H1 (cell line): ENCODE results near the gene COL5A2. TPM values are rescaled to one million over a fixed set of nuclear protein-coding genes. Genes with fewer than 3 reads are reported as not detected.

Source experiments
- CTCF ChIA-PET: fragments of 300-600 bp; sonication (Branson Sonifier 250); formaldehyde crosslinking; loops from one replicate; lab custom pipeline; 2021; ENCODE audit not compliant: partially characterized antibody; lab: Charles Lee
- POLR2A ChIA-PET: fragments of 300-600 bp; sonication (Branson Sonifier 250); formaldehyde crosslinking; loops from one replicate; lab custom pipeline; 2021; ENCODE audit warnings: inconsistent platforms; ENCODE audit not compliant: partially characterized antibody; lab: Charles Lee
- DNase-seq, 2 experiments: peaks; one replicate each; pipeline versions ENCODE4 v3.0.0 to v3.0.0-alpha.2; 2010 to 2022; ENCODE audit warnings: low spot score in 2 of 2, low read depth in 1 of 2, mixed read lengths in 1 of 2
- FAIRE-seq: peaks from 2 replicates; lab custom pipeline; 2011; peaks lifted over from hg19 to GRCh38; lab: Jason Lieb, UNC
- H2AFZ ChIP-seq: 2 replicates; pipeline ENCODE4 v1.8.1; 2012; ENCODE audit warnings: low read length, inconsistent platforms
- H2AK5ac ChIP-seq: 2 replicates; pipeline ENCODE4 v1.6.1; 2013; ENCODE audit warnings: low read depth, low read length
- H2BK120ac ChIP-seq: replicated peaks from 2 replicates; pipeline ENCODE3; 2013; ENCODE audit warnings: low read depth, low read length, inconsistent platforms
- H2BK12ac ChIP-seq: 2 replicates; pipeline ENCODE4 v1.6.1; 2013; ENCODE audit warnings: low read depth, low read length
- H2BK15ac ChIP-seq: 2 replicates; pipeline ENCODE4 v1.6.1; 2013; ENCODE audit warnings: low read length
- H2BK20ac ChIP-seq: 2 replicates; pipeline ENCODE4 v1.6.1; 2013; ENCODE audit warnings: low read length
- H2BK5ac ChIP-seq: 2 replicates; pipeline ENCODE4 v1.6.1; 2013; ENCODE audit warnings: low read depth, low read length
- H3K14ac ChIP-seq: 2 replicates; pipeline ENCODE4 v1.6.1; 2013; ENCODE audit warnings: inconsistent platforms; ENCODE audit not compliant: insufficient read length
- H3K18ac ChIP-seq: 2 replicates; pipeline ENCODE4 v1.6.1; 2013; ENCODE audit warnings: low read length; ENCODE audit errors: extremely low read depth
- H3K23ac ChIP-seq: 2 replicates; pipeline ENCODE4 v1.6.1; 2013; ENCODE audit warnings: inconsistent platforms; ENCODE audit not compliant: insufficient read length
- H3K23me2 ChIP-seq: 2 replicates; pipeline ENCODE4 v1.6.1; 2013; ENCODE audit warnings: low read depth, low read length
- H3K27ac ChIP-seq: 2 replicates; pipeline ENCODE4 v1.6.1; 2011; ENCODE audit warnings: low read depth, low read length, inconsistent platforms
- H3K27me3 ChIP-seq, 4 experiments: replicated peaks in 1 of 4; 1 replicate in 1 of 4; 2 replicates in 3 of 4; pipeline versions ENCODE4 v1.6.1 to v1.8.1; 2011 to 2013; ENCODE audit warnings: low read length in 3 of 4, mild to moderate bottlenecking in 3 of 4, inconsistent platforms in 2 of 4, mixed read lengths in 2 of 4, moderate library complexity in 1 of 4; ENCODE audit not compliant: control insufficient read depth in 3 of 4, insufficient read depth in 3 of 4; ENCODE audit errors: extremely low read depth in 1 of 4
- H3K36me3 ChIP-seq, 4 experiments: 2 replicates each; pipeline versions ENCODE4 v1.6.1 to v1.8.1; 2011 to 2013; ENCODE audit warnings: mild to moderate bottlenecking in 4 of 4, low read length in 3 of 4, moderate library complexity in 2 of 4, control low read depth in 1 of 4, inconsistent platforms in 1 of 4; ENCODE audit not compliant: insufficient read depth in 4 of 4, control insufficient read depth in 2 of 4
- H3K4ac ChIP-seq: replicated peaks from 2 replicates; pipeline ENCODE3; 2013; ENCODE audit warnings: low read length, low read depth, mixed read lengths, inconsistent platforms; ENCODE audit not compliant: insufficient read length
- H3K4me1 ChIP-seq, 4 experiments: replicated peaks in 1 of 4; 1 replicate in 1 of 4; 2 replicates in 3 of 4; pipeline versions ENCODE4 v1.6.1 to v1.8.1; 2011 to 2013; ENCODE audit warnings: low read length in 3 of 4, inconsistent platforms in 2 of 4, mixed read lengths in 1 of 4; ENCODE audit not compliant: insufficient read depth in 4 of 4, control insufficient read depth in 3 of 4
- H3K4me2 ChIP-seq, 2 experiments: 2 replicates each; pipeline versions ENCODE4 v1.6.1 to v1.8.1; 2011 to 2013; ENCODE audit warnings: low read depth in 2 of 2, low read length in 2 of 2, control low read depth in 1 of 2, inconsistent platforms in 1 of 2, mild to moderate bottlenecking in 1 of 2; ENCODE audit not compliant: insufficient read depth in 1 of 2
- H3K4me3 ChIP-seq, 4 experiments: fragments of 200-600, 300-600 bp in 1 of 4; sonication (generic), shearing (Covaris generic), sonication (Bioruptor Twin) in 1 of 4; 2 replicates each; pipeline versions ENCODE4 v1.5.1 to v1.8.1; 2011 to 2016; ENCODE audit warnings: low read length in 4 of 4, low read depth in 3 of 4, control low read depth in 2 of 4, inconsistent platforms in 2 of 4, mild to moderate bottlenecking in 2 of 4, mixed read lengths in 1 of 4, moderate library complexity in 1 of 4; ENCODE audit not compliant: insufficient read depth in 2 of 4; ENCODE audit errors: extremely low read depth in 1 of 4
- H3K56ac ChIP-seq: replicated peaks from 2 replicates; pipeline ENCODE3; 2013; ENCODE audit warnings: low read depth, mild to moderate bottlenecking, mixed read lengths, low read length, inconsistent platforms; ENCODE audit not compliant: insufficient read length
- H3K79me1 ChIP-seq: 2 replicates; pipeline ENCODE4 v1.6.1; 2013; ENCODE audit warnings: low read depth, low read length, control low read depth
- H3K79me2 ChIP-seq, 2 experiments: 2 replicates each; pipeline versions ENCODE4 v1.6.1 to v1.8.1; 2012 to 2013; ENCODE audit warnings: low read length in 2 of 2, mild to moderate bottlenecking in 2 of 2, inconsistent platforms in 1 of 2; ENCODE audit not compliant: insufficient read depth in 2 of 2, control insufficient read depth in 1 of 2
- H3K9ac ChIP-seq, 4 experiments: replicated peaks in 1 of 4; 1 replicate in 1 of 4; 2 replicates in 3 of 4; pipeline versions ENCODE4 v1.6.1 to v1.8.1; 2011 to 2013; ENCODE audit warnings: low read depth in 3 of 4, low read length in 3 of 4, control low read depth in 2 of 4, mild to moderate bottlenecking in 2 of 4, moderate library complexity in 2 of 4, inconsistent platforms in 1 of 4; ENCODE audit errors: extremely low read depth in 1 of 4
- H3K9me3 ChIP-seq, 2 experiments: 2 replicates each; pipeline versions ENCODE4 v1.6.1 to v1.8.1; 2012 to 2013; ENCODE audit warnings: mild to moderate bottlenecking in 2 of 2, moderate library complexity in 2 of 2, control low read depth in 1 of 2, inconsistent platforms in 1 of 2, low read depth in 1 of 2, low read length in 1 of 2, mixed read lengths in 1 of 2; ENCODE audit not compliant: insufficient read depth in 2 of 2
- H4K20me1 ChIP-seq, 2 experiments: replicated peaks in 1 of 2; 2 replicates each; pipeline versions ENCODE3 to v1.8.1; 2011 to 2013; ENCODE audit warnings: inconsistent platforms in 2 of 2, low read length in 2 of 2, mild to moderate bottlenecking in 1 of 2; ENCODE audit not compliant: insufficient read depth in 2 of 2, control insufficient read depth in 1 of 2
- H4K5ac ChIP-seq: 2 replicates; pipeline ENCODE4 v1.6.1; 2013; ENCODE audit warnings: low read length, low read depth, mixed read lengths, inconsistent platforms; ENCODE audit not compliant: insufficient read length
- H4K8ac ChIP-seq: 2 replicates; pipeline ENCODE4 v1.8.0; 2013; ENCODE audit warnings: mild to moderate bottlenecking, moderate library complexity, low read length, inconsistent platforms; ENCODE audit not compliant: insufficient read depth; ENCODE audit errors: extremely low read depth
- H4K91ac ChIP-seq: replicated peaks from 2 replicates; pipeline ENCODE3; 2013; ENCODE audit warnings: low read length, mixed read lengths, inconsistent platforms; ENCODE audit not compliant: insufficient read length
- POLR2AphosphoS5 ChIP-seq: IDR thresholded peaks from 2 replicates; pipeline ENCODE4 v1.6.1; 2011; ENCODE audit warnings: low read depth, low read length
- RBBP5 ChIP-seq: IDR thresholded peaks from 2 replicates; pipeline ENCODE4 v1.7.1; 2012; ENCODE audit warnings: low read depth, mild to moderate bottlenecking, inconsistent platforms, low read length, moderate library complexity, borderline replicate concordance
- polyA plus RNA-seq, 7 experiments: library from polyadenylated mRNA; depleted of rRNA in 3 of 7; stranded (reverse) in 5 of 7; unstranded in 2 of 7; fragments of >200 nt in 5 of 7; fragments of 200-250 nt in 2 of 7; gene quantifications; 1 replicate in 5 of 7; 2 replicates in 1 of 7; 4 replicates in 1 of 7; pipeline versions ENCODE4 v1.2.1 to v1.2.3, GENCODE V29; 2011 to 2013; ENCODE audit warnings: missing spikeins in 2 of 7, mixed read lengths in 2 of 7
- total RNA-seq: library from RNA; stranded (reverse); fragmentation: NEBNext Ultra II Directional; extraction: Animal tissue kit (Norgen Biotek cat#: 25700); gene quantifications from 2 replicates; pipeline ENCODE4 v1.2.1, GENCODE V29; 2021
- TF ChIP-seq, protein P1 (sequence below): IDR thresholded peaks from 2 replicates; pipeline ENCODE4 v1.6.1; 2012; ENCODE audit warnings: inconsistent platforms

The COL5A2 gene
- total and polyA plus RNA-seq, 2 of the 8 experiments (the other 6 are each of a cell fraction or from before 2014, with no cell fraction given): 4.7 to 24.2 TPM

GRCh38 chr2:189125195-189125594, 54.4 kb downstream of the COL5A2 start:
- H3K27me3 ChIP-seq: no peaks in the 10 kb centered on the region
- no peak for FAIRE-seq
- no peak overlapping the region for H3K4me3 ChIP-seq
- no peaks in the 10 kb centered on the region for H3K4me1 ChIP-seq
- no peaks in the 10 kb centered on the region for H4K20me1 ChIP-seq
- no peak overlapping the region for H2BK12ac ChIP-seq
- H2AK5ac ChIP-seq: no peak overlapping the region
- H3K9ac ChIP-seq: no peak overlapping the region
- H3K36me3 ChIP-seq: no peaks in the 10 kb centered on the region
- no peak for DNase-seq
- H4K5ac ChIP-seq: no peak overlapping the region
- no peak overlapping the region for H4K91ac ChIP-seq
- no peak overlapping the region for H3K27ac ChIP-seq
- no peaks in the 10 kb centered on the region for H3K79me2 ChIP-seq
- no peak overlapping the region for H2BK120ac ChIP-seq
- H3K4me2 ChIP-seq: no peak overlapping the region
- H2BK15ac ChIP-seq: no peak overlapping the region
- no peak overlapping the region for H4K8ac ChIP-seq
- no peaks in the 10 kb centered on the region for H3K79me1 ChIP-seq
- H3K23ac ChIP-seq: no peak overlapping the region
- H2BK20ac ChIP-seq: no peak overlapping the region
- ChIA-PET POLR2A (no interaction called here), CTCF (no interaction called here)
- H2BK5ac ChIP-seq: no peak overlapping the region
- H3K18ac ChIP-seq: no peak overlapping the region
- H3K56ac ChIP-seq: no peak overlapping the region
- H3K9me3 ChIP-seq: no peaks in the 10 kb centered on the region
- no peak overlapping the region for H2AFZ ChIP-seq
- H3K14ac ChIP-seq: no peak overlapping the region
- H3K4ac ChIP-seq: no peak overlapping the region
- no peaks in the 10 kb centered on the region for H3K23me2 ChIP-seq
- TF ChIP-seq POLR2AphosphoS5: no peak
- TF ChIP-seq RBBP5: no peak
- TF ChIP-seq, protein P1, sequence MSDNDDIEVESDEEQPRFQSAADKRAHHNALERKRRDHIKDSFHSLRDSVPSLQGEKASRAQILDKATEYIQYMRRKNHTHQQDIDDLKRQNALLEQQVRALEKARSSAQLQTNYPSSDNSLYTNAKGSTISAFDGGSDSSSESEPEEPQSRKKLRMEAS: no peak
